ENCODE results near the gene KIF12.

The KIF12 gene

DNA sequence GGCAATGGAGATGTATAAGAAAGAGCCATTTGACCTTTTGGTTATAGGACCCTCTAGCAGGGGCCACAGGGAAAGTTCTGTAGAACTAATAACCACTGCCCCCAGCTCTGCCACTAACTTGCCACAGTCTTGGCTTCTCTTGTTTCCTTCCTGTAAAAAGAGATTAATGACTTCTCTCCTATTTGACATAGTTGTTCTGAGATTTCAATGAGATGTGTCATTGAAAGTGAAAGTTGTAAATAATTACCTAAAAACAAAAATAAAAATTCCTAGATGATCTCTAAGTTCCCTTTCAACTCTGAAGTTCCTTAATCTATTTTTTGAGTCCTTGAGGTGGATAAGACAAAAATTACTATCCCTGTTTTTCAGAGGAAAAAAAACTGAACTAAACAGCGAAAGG lies 1.4 kb upstream of the KIF12 start:
- Histone ChIP-seq H3K27ac (ENCODE audit: low read length) (no peak overlapping the region), H3K27me3 (ENCODE audit: control insufficient read depth, insufficient read depth, low read length) (peaks cover 6% of the 10 kb centered on the region; the same call in 1 of the 2 replicates), H3K9me3 (ENCODE audit: control insufficient read depth, insufficient read depth, low read length) (no peaks in the 10 kb centered on the region; the same call in 1 of the 2 replicates), H3K36me3 (ENCODE audit: control insufficient read depth, insufficient read depth, low read length) (no peaks in the 10 kb centered on the region), H3K4me1 (ENCODE audit: control insufficient read depth, insufficient read depth, low read length) (peaks cover 4% of the 10 kb centered on the region; the same call in 1 of the 2 replicates), H3K4me3 (ENCODE audit: low read length) (no peak overlapping the region)
- no CpG with 5 or more reads among the region's 1 CpG for WGBS (ENCODE audit: insufficient coverage, insufficient read length)
- DNase-seq (ENCODE audit: low read depth, low spot score), result no peak

DNA sequence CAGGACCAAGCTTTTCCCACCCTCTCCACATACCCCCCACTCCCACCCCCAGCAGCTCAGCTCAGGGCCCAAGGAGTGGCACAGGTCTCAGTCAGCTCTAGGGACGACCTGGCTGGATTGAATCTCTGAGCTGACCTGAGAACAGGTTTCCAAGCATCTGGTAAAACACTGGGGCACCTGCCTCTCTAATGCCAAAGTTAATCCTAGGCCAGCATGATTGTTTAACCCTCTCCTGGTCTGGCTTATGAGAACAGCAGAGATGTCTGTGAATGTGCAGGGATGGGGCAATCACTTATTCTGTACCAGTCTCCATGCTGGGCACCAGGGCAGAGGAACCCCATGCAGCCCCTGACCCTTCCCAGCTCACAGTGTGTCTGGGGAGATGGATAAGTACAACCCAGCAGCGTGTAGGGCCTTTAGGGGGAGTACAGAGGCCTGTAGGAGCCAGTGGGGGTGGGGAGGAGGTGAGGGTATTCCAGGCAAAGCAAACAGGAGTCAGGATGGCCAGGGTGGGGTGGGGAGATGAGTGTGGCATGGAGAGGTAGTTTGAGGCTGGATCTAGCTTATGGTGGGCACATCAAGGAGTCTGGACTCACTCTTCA lies 678 bp upstream of the KIF12 start:
- H3K36me3 ChIP-seq (ENCODE audit: control insufficient read depth, insufficient read depth, low read length), result no peaks in the 10 kb centered on the region
- no CpG with 5 or more reads among the region's 2 CpGs for WGBS (ENCODE audit: insufficient coverage, insufficient read length)
- peaks cover 6% of the 10 kb centered on the region; the same call in 1 of the 2 replicates for H3K27me3 ChIP-seq (ENCODE audit: control insufficient read depth, insufficient read depth, low read length)
- DNase-seq (ENCODE audit: low read depth, low spot score), result no peak
- H3K4me1 ChIP-seq (ENCODE audit: control insufficient read depth, insufficient read depth, low read length), result peaks cover 4% of the 10 kb centered on the region; the same call in 1 of the 2 replicates
- no peaks in the 10 kb centered on the region; the same call in 1 of the 2 replicates for H3K9me3 ChIP-seq (ENCODE audit: control insufficient read depth, insufficient read depth, low read length)
- no peak overlapping the region for H3K4me3 ChIP-seq (ENCODE audit: low read length)
- no peak overlapping the region for H3K27ac ChIP-seq (ENCODE audit: low read length)

DNA sequence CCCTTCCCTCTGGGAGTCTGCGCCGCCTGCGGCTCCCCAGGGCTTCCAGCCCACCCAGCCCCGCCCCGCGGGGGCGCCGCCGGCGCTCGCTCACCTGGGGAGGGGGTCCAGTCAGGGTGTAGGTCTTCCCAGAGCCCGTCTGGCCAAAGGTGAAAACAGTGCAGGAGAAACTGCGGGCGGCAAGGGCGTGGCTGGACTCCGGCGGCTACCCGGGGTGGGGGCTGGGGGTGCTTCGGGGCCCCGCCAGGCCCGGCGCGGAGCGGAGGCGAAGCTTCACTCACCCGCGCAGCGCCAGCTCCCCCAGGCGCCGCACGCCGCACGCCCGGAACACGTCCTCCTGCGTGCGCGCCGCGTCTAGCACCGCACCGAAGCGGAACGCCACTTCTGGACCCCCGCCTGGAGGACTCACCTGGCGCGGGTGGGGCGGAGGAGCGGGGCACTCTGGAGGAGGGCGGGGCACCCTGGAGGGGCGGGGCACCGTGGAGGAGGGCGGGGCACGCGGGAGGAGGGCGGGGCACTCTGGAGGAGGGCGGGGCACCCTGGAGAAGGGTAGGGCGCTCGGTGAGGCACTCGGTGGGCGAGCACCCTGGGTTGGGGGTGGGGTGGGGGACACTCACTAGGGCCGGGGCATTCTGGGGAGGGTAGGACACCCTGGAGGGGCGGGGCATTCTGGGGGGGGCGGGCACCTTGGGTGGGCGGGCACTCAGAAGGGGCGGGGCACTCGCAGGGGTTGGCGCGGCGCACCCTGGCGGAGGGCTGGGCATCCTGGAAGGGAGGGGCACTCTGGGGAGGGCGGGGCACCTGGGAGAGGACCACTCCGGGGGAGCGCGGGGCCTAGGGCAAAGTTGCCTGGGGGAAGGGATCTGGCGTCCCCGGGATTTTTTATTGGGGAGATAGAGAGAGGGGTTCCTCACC lies 814 bp downstream of the KIF12 start:
- WGBS (ENCODE audit: insufficient coverage, insufficient read length), result no CpG with 5 or more reads among the region's 77 CpGs
- Histone ChIP-seq H3K4me1 (ENCODE audit: control insufficient read depth, insufficient read depth, low read length) (peaks cover 4% of the 10 kb centered on the region; the same call in 1 of the 2 replicates), H3K27me3 (ENCODE audit: control insufficient read depth, insufficient read depth, low read length) (peaks cover 6% of the 10 kb centered on the region; the same call in 1 of the 2 replicates), H3K9me3 (ENCODE audit: control insufficient read depth, insufficient read depth, low read length) (no peaks in the 10 kb centered on the region; the same call in 1 of the 2 replicates), H3K36me3 (ENCODE audit: control insufficient read depth, insufficient read depth, low read length) (no peaks in the 10 kb centered on the region), H3K4me3 (ENCODE audit: low read length) (peak overlapping the region; percentile 62), H3K27ac (ENCODE audit: low read length) (no peak overlapping the region)
- DNase-seq (ENCODE audit: low read depth, low spot score), result no peak

DNA sequence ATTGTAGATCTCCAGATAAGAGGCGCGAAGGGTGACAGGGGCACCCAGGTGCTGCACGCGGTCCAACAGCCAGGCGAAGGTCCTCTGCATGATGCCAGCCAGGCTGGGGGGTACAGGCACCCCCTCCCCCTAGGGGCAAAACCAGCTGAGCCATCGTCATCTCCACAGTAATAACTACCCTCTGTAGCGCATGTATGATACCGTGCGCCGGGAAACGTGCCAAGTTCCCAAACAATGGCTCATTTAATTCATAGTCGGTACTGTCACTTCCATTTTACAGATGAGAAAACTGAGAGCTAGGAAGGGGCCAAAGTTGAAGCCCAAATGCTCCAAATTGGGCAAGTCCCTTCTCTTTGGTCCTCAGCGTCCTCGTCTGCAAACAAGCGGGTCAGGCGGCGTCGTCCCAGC lies 1.5 kb downstream of the KIF12 start:
- Histone ChIP-seq H3K36me3 (ENCODE audit: control insufficient read depth, insufficient read depth, low read length) (no peaks in the 10 kb centered on the region), H3K4me1 (ENCODE audit: control insufficient read depth, insufficient read depth, low read length) (peaks cover 4% of the 10 kb centered on the region; the same call in 1 of the 2 replicates), H3K4me3 (ENCODE audit: low read length) (peak overlapping the region; percentile 62), H3K9me3 (ENCODE audit: control insufficient read depth, insufficient read depth, low read length) (no peaks in the 10 kb centered on the region; the same call in 1 of the 2 replicates), H3K27me3 (ENCODE audit: control insufficient read depth, insufficient read depth, low read length) (peaks cover 6% of the 10 kb centered on the region; the same call in 1 of the 2 replicates), H3K27ac (ENCODE audit: low read length) (no peak overlapping the region)
- no peak for DNase-seq (ENCODE audit: low read depth, low spot score)
- no CpG with 5 or more reads among the region's 18 CpGs for WGBS (ENCODE audit: insufficient coverage, insufficient read length)

DNA sequence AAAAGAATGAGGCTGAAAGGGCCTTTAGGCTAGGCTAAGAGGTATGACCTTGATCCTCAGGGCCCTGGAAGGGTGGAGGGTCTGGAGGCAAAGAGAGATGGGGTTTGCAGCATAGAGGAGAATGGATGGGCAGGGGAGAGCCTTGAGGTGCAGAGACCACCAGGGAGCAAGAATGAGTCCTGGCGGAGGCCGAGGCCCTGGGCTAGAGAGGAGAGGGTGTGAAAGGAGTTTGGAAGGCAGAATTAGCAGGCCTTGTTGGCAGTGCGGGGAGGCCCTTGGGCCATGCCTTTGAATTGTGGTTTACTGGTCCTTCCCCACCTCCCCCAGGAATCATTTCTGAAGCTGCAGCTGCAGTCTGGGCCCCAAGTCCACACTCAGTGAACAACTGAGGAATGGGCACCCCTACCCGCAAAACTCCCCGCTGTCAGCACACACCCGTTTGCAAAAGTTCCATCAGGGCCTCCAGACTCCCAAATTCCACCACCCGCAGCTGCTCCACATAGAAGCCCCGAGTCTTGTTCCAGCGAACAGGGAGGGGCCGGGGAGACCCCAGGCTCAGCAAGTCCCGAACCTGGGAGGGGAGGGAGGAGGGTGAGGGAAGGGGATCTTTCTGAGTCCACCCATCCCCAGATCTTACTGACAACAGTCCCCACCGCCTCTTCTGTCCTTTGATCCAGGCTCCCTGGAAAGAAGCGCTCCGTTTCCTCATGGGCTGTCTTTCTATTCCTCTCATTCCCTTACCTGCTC lies 2.1 kb downstream of the KIF12 start:
- no peak for DNase-seq (ENCODE audit: low read depth, low spot score)
- H3K4me3 ChIP-seq (ENCODE audit: low read length), result no peak overlapping the region
- no peak overlapping the region for H3K27ac ChIP-seq (ENCODE audit: low read length)
- no CpG with 5 or more reads among the region's 14 CpGs for WGBS (ENCODE audit: insufficient coverage, insufficient read length)
- H3K4me1 ChIP-seq (ENCODE audit: control insufficient read depth, insufficient read depth, low read length), result peaks cover 4% of the 10 kb centered on the region; the same call in 1 of the 2 replicates
- H3K9me3 ChIP-seq (ENCODE audit: control insufficient read depth, insufficient read depth, low read length), result no peaks in the 10 kb centered on the region; the same call in 1 of the 2 replicates
- H3K36me3 ChIP-seq (ENCODE audit: control insufficient read depth, insufficient read depth, low read length), result no peaks in the 10 kb centered on the region
- H3K27me3 ChIP-seq (ENCODE audit: control insufficient read depth, insufficient read depth, low read length), result peaks cover 6% of the 10 kb centered on the region; the same call in 1 of the 2 replicates

DNA sequence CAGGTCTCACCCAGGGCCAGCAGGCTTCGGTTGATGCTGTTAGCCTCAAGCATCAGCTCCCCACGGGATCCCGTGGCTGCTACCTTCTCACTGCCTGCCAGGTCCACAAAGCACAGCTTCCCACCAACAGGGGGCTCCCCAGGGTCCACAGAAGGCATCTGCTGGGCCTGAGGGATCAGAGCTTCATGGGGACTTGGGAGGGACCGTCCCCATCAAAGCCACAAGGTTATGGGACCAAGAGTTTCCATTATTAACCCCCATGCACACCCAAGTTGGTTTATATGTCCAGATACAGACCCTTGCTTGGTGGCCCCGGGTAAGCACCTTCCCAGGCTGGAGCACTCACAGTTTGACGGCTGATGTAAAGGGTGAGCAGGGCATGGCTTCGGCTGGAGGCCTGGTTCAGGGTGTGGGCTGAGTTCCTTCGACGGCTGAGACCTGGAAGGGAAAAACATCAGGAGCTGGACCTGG lies 3.0 kb downstream of the KIF12 start:
- H3K4me3 ChIP-seq (ENCODE audit: low read length), result no peak overlapping the region
- no peak overlapping the region for H3K27ac ChIP-seq (ENCODE audit: low read length)
- no peaks in the 10 kb centered on the region for H3K36me3 ChIP-seq (ENCODE audit: control insufficient read depth, insufficient read depth, low read length)
- WGBS (ENCODE audit: insufficient coverage, insufficient read length), result no CpG with 5 or more reads among the region's 9 CpGs
- no peaks in the 10 kb centered on the region for H3K9me3 ChIP-seq (ENCODE audit: control insufficient read depth, insufficient read depth, low read length)
- no peak for DNase-seq (ENCODE audit: low read depth, low spot score)
- peaks cover 6% of the 10 kb centered on the region; the same call in 1 of the 2 replicates for H3K27me3 ChIP-seq (ENCODE audit: control insufficient read depth, insufficient read depth, low read length)
- peaks cover 4% of the 10 kb centered on the region; the same call in 1 of the 2 replicates for H3K4me1 ChIP-seq (ENCODE audit: control insufficient read depth, insufficient read depth, low read length)

DNA sequence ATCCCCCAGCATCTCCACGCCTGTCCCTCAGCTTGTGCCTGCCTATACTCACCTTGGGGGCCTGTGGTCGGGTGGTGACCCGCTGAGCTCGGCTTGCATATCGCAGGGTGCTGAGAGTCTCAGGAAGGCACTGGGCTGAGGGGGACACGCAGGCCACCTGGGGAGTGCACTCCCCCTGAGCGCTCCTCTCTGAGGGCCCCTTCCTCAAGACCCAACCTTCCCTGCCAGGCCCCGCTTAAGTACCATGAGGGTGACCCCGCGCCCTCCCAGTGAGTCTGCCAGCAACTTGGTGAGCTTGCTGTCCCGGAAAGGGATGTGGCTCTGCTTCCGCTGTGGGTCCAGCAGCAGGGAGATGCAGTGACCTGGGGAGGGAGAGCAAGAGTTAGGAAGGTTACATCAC lies 4.1 kb downstream of the KIF12 start:
- Histone ChIP-seq H3K27ac (ENCODE audit: low read length) (no peak overlapping the region), H3K4me3 (ENCODE audit: low read length) (no peak overlapping the region), H3K27me3 (ENCODE audit: control insufficient read depth, insufficient read depth, low read length) (peaks cover 6% of the 10 kb centered on the region; the same call in 1 of the 2 replicates), H3K36me3 (ENCODE audit: control insufficient read depth, insufficient read depth, low read length) (no peaks in the 10 kb centered on the region), H3K9me3 (ENCODE audit: control insufficient read depth, insufficient read depth, low read length) (no peaks in the 10 kb centered on the region), H3K4me1 (ENCODE audit: control insufficient read depth, insufficient read depth, low read length) (peaks cover 4% of the 10 kb centered on the region; the same call in 1 of the 2 replicates)
- DNase-seq (ENCODE audit: low read depth, low spot score), result no peak
- WGBS (ENCODE audit: insufficient coverage, insufficient read length), result no CpG with 5 or more reads among the region's 12 CpGs

DNA sequence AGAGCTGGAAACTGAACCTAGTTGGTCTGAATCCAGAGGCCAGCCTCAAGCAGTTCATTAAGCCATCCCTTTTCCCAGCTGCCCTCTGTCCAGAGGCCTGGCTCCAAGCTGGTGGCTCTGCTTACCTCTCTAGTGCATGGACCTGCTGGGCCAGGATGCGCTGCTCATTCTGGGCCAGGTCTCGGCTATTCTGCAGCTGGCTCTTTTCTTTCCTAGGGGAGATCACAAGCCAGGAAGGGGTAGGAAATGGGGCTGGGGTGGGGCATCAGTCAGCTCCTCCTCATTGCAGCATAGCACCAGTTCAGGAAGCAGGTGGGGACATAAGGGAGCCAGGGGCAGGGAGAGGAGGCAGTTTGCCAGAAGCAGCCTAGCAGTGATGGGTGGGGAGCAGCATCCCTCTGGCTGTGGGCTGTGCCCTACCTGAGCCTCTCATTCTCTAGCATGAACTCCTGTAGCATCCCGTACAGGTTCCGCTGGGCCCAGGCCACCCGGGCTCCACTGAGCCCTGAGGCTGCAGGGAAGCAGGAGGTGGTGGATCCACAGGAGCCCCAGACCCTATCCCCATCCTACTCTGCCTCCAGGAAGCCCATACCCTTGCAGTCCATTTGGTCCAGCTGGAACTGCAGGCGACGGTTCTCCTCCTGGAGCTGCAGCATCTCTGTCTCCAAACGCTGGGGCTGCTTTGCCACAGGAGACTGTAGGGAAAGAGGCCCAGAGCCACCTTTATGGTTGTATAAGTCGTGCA lies 5.2 kb downstream of the KIF12 start:
- peaks cover 4% of the 10 kb centered on the region; the same call in 1 of the 2 replicates for H3K27me3 ChIP-seq (ENCODE audit: control insufficient read depth, insufficient read depth, low read length)
- no peak overlapping the region for H3K27ac ChIP-seq (ENCODE audit: low read length)
- no peak for DNase-seq (ENCODE audit: low read depth, low spot score)
- no CpG with 5 or more reads among the region's 9 CpGs for WGBS (ENCODE audit: insufficient coverage, insufficient read length)
- H3K9me3 ChIP-seq (ENCODE audit: control insufficient read depth, insufficient read depth, low read length), result no peaks in the 10 kb centered on the region
- no peak overlapping the region for H3K4me3 ChIP-seq (ENCODE audit: low read length)
- H3K36me3 ChIP-seq (ENCODE audit: control insufficient read depth, insufficient read depth, low read length), result no peaks in the 10 kb centered on the region
- H3K4me1 ChIP-seq (ENCODE audit: control insufficient read depth, insufficient read depth, low read length), result no peaks in the 10 kb centered on the region

DNA sequence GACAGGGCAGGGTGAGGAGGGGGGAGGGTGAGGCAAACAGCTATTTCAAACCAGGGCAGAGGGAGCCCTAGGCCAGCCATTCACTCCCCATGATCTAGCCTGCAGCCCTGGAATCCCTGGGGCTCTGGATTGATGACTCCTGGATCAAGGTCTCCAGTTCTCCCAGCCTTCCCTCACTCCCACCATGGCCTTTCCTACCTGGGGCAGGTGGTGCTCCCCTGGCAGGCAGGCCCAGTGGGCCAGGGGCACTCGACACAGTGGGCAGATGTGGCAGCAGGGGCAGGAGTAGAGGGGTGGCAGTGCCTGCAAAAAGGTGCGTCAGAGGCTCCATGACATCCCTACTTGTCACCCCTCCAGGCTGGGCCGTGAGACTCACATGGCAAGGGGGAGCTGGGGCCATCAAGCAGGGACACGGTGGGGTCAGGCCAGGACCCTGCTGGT lies 6.0 kb downstream of the KIF12 start:
- peaks cover 4% of the 10 kb centered on the region; the same call in 1 of the 2 replicates for H3K27me3 ChIP-seq (ENCODE audit: control insufficient read depth, insufficient read depth, low read length)
- H3K36me3 ChIP-seq (ENCODE audit: control insufficient read depth, insufficient read depth, low read length), result no peaks in the 10 kb centered on the region
- H3K4me3 ChIP-seq (ENCODE audit: low read length), result no peak overlapping the region
- no CpG with 5 or more reads among the region's 4 CpGs for WGBS (ENCODE audit: insufficient coverage, insufficient read length)
- DNase-seq (ENCODE audit: low read depth, low spot score), result no peak
- no peaks in the 10 kb centered on the region for H3K4me1 ChIP-seq (ENCODE audit: control insufficient read depth, insufficient read depth, low read length)
- H3K9me3 ChIP-seq (ENCODE audit: control insufficient read depth, insufficient read depth, low read length), result no peaks in the 10 kb centered on the region
- no peak overlapping the region for H3K27ac ChIP-seq (ENCODE audit: low read length)
